GM12875 (cell line): ENCODE results near the gene CCDC167.

Experiments
- H3K4me3 ChIP-seq: one replicate; pipeline ENCODE4 v1.5.1; 2011; ENCODE audit warnings: low read depth, low read length, control low read depth
- TF ChIP-seq, protein P1 (sequence below): IDR thresholded peaks from 2 replicates; pipeline ENCODE4 v1.5.1; 2011; ENCODE audit warnings: low read depth, mild to moderate bottlenecking, control low read depth, inconsistent platforms, low read length, moderate library complexity, borderline replicate concordance; ENCODE audit not compliant: insufficient read depth

Gene CCDC167

GRCh38 chr6:37535759-37536490 lies 36.2 kb upstream of the CCDC167 start:
- H3K4me3 ChIP-seq: peak overlapping the region; percentile 40
- TF ChIP-seq, protein P1, sequence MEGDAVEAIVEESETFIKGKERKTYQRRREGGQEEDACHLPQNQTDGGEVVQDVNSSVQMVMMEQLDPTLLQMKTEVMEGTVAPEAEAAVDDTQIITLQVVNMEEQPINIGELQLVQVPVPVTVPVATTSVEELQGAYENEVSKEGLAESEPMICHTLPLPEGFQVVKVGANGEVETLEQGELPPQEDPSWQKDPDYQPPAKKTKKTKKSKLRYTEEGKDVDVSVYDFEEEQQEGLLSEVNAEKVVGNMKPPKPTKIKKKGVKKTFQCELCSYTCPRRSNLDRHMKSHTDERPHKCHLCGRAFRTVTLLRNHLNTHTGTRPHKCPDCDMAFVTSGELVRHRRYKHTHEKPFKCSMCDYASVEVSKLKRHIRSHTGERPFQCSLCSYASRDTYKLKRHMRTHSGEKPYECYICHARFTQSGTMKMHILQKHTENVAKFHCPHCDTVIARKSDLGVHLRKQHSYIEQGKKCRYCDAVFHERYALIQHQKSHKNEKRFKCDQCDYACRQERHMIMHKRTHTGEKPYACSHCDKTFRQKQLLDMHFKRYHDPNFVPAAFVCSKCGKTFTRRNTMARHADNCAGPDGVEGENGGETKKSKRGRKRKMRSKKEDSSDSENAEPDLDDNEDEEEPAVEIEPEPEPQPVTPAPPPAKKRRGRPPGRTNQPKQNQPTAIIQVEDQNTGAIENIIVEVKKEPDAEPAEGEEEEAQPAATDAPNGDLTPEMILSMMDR: peak; percentile 33; the same call in 1 of the 2 replicates

- TF ChIP-seq, protein P1: no peak
- H3K4me3 ChIP-seq: no peak overlapping the region
Observed at GRCh38 chr6:37535428-37535758, 35.7 kb upstream of the CCDC167 start.

- no peak overlapping the region for H3K4me3 ChIP-seq
- TF ChIP-seq, protein P1: no peak
Observed at GRCh38 chr6:37534893-37535292, 35.2 kb upstream of the CCDC167 start.

DNA sequence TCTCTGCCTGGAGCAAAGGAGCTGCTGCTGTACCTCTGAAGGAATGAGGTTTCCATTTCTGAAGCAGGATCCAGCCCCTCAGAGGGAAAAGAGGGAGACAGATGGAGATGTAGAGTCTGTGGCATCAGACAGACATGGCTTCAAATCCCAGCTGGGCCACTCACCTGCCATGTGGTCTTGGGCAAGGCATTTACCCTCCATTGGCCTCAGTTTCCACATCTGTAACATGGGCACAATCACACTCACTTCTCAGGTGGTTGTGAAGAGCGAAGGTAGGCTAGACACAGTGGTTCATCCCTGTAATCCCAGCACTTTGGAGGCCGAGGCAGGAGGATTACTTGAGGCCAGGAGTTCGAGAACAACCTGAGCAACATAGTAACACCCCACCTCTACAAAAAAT lies 32.4 kb upstream of the CCDC167 start:
- no peak overlapping the region for H3K4me3 ChIP-seq
- TF ChIP-seq, protein P1: no peak

- TF ChIP-seq, protein P1: no peak
Observed at GRCh38 chr6:37531437-37532036, 31.8 kb upstream of the CCDC167 start.

GRCh38 chr6:37531026-37531425 lies 31.3 kb upstream of the CCDC167 start:
- TF ChIP-seq, protein P1: no peak
- H3K4me3 ChIP-seq: no peak overlapping the region

More at GRCh38 chr6:37531437-37532036, 31.8 kb upstream of the CCDC167 start:
- no peak overlapping the region for H3K4me3 ChIP-seq

DNA sequence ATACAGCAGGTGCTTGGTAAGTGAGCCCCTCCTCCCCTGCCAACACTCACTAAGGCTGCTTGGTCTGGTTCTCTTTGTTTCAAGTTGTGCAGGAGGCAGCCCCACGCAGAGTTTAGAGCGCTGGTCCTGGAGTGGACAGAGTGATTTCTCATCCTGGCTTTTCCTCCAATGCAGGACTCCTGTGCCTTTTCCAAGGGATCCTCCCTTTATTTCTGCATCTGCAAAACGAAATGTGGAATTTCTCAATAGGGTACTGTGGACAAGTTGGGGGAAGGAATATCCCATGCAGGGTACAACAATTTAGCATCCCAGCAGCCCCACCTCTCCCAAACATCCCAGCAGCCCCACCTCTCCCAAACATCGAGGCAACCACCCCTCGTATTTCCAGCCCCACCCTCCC lies 30.6 kb upstream of the CCDC167 start:
- TF ChIP-seq, protein P1: no peak
- no peak overlapping the region for H3K4me3 ChIP-seq
